ENCODE data around the gene A1CF. TPM values are rescaled to one million over a fixed set of nuclear protein-coding genes. Genes with fewer than 3 reads are reported as not detected.
"Not testable (repeated sequence)": the region's sequence is repeated elsewhere in the genome, so short reads cannot be mapped to it uniquely, and the experiment has no call there.

A1CF gene
- total RNA-seq, 1 experiment from 2014 or later: not detected

- no peaks in the 10 kb centered on the region for H3K9me3 ChIP-seq (replicated peaks)
- no peak overlapping the region for H3K27ac ChIP-seq
- no peaks in the 10 kb centered on the region for H3K36me3 ChIP-seq
- no peak overlapping the region for H3K4me3 ChIP-seq
- no peak for DNase-seq (ENCODE audit: low read depth in 1 of 2, low spot score in 2 of 2)
- H3K27me3 ChIP-seq (replicated peaks): 0 out of 2 replicates have a peak, but pooled peaks cover 4% of the 10 kb centered on the region
- no peaks in the 10 kb centered on the region for H3K4me1 ChIP-seq (replicated peaks)
Observed at GRCh38 chr10:50796693-50797092, 88.7 kb downstream of the A1CF start.

GRCh38 chr10:50794490-50794889 is 90.9 kb downstream of the A1CF start:
- DNase-seq (ENCODE audit: low read depth in 1 of 2, low spot score in 2 of 2): no peak
- H3K4me3 ChIP-seq: no peak overlapping the region
- 0 out of 2 replicates have a peak, but pooled peaks cover 3% of the 10 kb centered on the region for H3K27me3 ChIP-seq (replicated peaks)
- H3K9me3 ChIP-seq (replicated peaks): no peaks in the 10 kb centered on the region
- no peaks in the 10 kb centered on the region for H3K36me3 ChIP-seq
- H3K4me1 ChIP-seq (replicated peaks): no peaks in the 10 kb centered on the region
- no peak overlapping the region for H3K27ac ChIP-seq

- H3K36me3 ChIP-seq: no peaks in the 10 kb centered on the region
- no peaks in the 10 kb centered on the region for H3K27me3 ChIP-seq (replicated peaks)
- no peak overlapping the region for H3K4me3 ChIP-seq
- no peak overlapping the region for H3K27ac ChIP-seq
- no peak for DNase-seq (ENCODE audit: low read depth in 1 of 2, low spot score in 2 of 2)
- H3K4me1 ChIP-seq (replicated peaks): no peaks in the 10 kb centered on the region
- H3K9me3 ChIP-seq (replicated peaks): no peaks in the 10 kb centered on the region
Observed at GRCh38 chr10:50788951-50789945, 96.2 kb downstream of the A1CF start.

GRCh38 chr10:50787962-50788361 is 97.5 kb downstream of the A1CF start:
- not testable (repeated sequence) for H3K36me3 ChIP-seq; DNase-seq (ENCODE audit: low read depth in 1 of 2, low spot score in 2 of 2); H3K27me3 ChIP-seq (replicated peaks); H3K27ac ChIP-seq; H3K4me3 ChIP-seq; H3K9me3 ChIP-seq (replicated peaks); H3K4me1 ChIP-seq (replicated peaks)

GRCh38 chr10:50782017-50782416 is 103.4 kb downstream of the A1CF start:
- not testable (repeated sequence) for H3K9me3 ChIP-seq (replicated peaks); H3K4me1 ChIP-seq (replicated peaks); H3K36me3 ChIP-seq; H3K27ac ChIP-seq; H3K27me3 ChIP-seq (replicated peaks); DNase-seq (ENCODE audit: low read depth in 1 of 2, low spot score in 2 of 2); H3K4me3 ChIP-seq

- H3K4me3 ChIP-seq; H3K9me3 ChIP-seq (replicated peaks); H3K36me3 ChIP-seq; DNase-seq (ENCODE audit: low read depth in 1 of 2, low spot score in 2 of 2); H3K27ac ChIP-seq; H3K27me3 ChIP-seq (replicated peaks); H3K4me1 ChIP-seq (replicated peaks): not testable (repeated sequence)
Observed at GRCh38 chr10:50780036-50780435, 105.4 kb downstream of the A1CF start.

GRCh38 chr10:50774868-50775267 is 110.6 kb downstream of the A1CF start:
- not testable (repeated sequence) for H3K36me3 ChIP-seq; H3K27ac ChIP-seq; H3K4me3 ChIP-seq; H3K27me3 ChIP-seq (replicated peaks); DNase-seq (ENCODE audit: low read depth in 1 of 2, low spot score in 2 of 2); H3K4me1 ChIP-seq (replicated peaks); H3K9me3 ChIP-seq (replicated peaks)

GRCh38 chr10:50772042-50772441 is 113.4 kb downstream of the A1CF start:
- not testable (repeated sequence) for H3K36me3 ChIP-seq; H3K27me3 ChIP-seq (replicated peaks); H3K9me3 ChIP-seq (replicated peaks); H3K4me1 ChIP-seq (replicated peaks); H3K4me3 ChIP-seq; H3K27ac ChIP-seq; DNase-seq (ENCODE audit: low read depth in 1 of 2, low spot score in 2 of 2)

- not testable (repeated sequence) for DNase-seq (ENCODE audit: low read depth in 1 of 2, low spot score in 2 of 2); H3K36me3 ChIP-seq; H3K27ac ChIP-seq; H3K4me1 ChIP-seq (replicated peaks); H3K9me3 ChIP-seq (replicated peaks); H3K4me3 ChIP-seq; H3K27me3 ChIP-seq (replicated peaks)
Observed at GRCh38 chr10:50766774-50767513, 118.5 kb downstream of the A1CF start.

Other genes starting within 250 kb of the A1CF start
- 5.7 and 7.7 TPM in 2 replicates for gene ASAH2B, start 145.7 kb downstream of the A1CF start, total RNA-seq (2014; rRNA removed; shearing (Covaris generic))
- gene PRKG1, start 188.9 kb upstream of the A1CF start, total RNA-seq (2014; rRNA removed; shearing (Covaris generic)): 0.41 TPM in 1 of 2 replicates, not detected in the other